ENCODE data around the gene PNMA1.

Gene PNMA1

DNA sequence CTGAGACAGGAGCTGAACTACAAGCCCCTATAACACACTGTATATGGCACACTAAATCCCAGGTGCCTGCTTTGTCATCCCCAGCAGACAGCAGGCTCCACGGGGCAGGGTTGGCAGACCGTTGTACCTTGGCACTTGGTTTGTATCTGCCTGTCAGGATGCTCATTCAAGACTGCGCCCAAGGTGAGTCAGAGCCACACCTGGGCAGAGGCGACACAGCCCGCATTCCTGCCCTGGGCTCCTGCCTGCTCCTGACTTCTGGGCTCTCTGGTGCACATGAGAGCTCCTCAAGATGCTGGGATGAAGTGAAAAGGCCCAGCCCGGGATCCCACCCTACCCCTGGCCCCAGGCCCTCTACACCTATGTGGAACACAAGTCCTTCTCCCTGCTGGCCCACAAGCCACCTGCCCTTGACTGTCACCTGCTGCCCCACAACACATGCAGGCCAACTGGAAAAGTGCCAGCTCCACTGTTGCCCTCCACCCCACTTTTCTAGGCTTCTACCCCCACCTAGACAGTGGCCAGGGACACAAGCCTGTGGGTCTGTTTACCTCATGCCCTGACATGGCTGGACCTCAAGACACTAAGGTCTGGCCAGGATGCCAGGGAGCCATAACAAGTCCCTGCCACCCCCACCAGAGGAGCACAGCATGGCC, 30.8 kb upstream of the PNMA1 start:
- TF ChIP-seq, protein P1, sequence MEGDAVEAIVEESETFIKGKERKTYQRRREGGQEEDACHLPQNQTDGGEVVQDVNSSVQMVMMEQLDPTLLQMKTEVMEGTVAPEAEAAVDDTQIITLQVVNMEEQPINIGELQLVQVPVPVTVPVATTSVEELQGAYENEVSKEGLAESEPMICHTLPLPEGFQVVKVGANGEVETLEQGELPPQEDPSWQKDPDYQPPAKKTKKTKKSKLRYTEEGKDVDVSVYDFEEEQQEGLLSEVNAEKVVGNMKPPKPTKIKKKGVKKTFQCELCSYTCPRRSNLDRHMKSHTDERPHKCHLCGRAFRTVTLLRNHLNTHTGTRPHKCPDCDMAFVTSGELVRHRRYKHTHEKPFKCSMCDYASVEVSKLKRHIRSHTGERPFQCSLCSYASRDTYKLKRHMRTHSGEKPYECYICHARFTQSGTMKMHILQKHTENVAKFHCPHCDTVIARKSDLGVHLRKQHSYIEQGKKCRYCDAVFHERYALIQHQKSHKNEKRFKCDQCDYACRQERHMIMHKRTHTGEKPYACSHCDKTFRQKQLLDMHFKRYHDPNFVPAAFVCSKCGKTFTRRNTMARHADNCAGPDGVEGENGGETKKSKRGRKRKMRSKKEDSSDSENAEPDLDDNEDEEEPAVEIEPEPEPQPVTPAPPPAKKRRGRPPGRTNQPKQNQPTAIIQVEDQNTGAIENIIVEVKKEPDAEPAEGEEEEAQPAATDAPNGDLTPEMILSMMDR (IDR thresholded peaks at IDR 0.05; ENCODE audit: control insufficient read depth, extremely low read depth, insufficient read depth) = no peak
- H3K4me3 ChIP-seq (ENCODE audit: low read depth, low read length) = no peak overlapping the region
- no peak for DNase-seq (ENCODE audit: low read depth)

DNA sequence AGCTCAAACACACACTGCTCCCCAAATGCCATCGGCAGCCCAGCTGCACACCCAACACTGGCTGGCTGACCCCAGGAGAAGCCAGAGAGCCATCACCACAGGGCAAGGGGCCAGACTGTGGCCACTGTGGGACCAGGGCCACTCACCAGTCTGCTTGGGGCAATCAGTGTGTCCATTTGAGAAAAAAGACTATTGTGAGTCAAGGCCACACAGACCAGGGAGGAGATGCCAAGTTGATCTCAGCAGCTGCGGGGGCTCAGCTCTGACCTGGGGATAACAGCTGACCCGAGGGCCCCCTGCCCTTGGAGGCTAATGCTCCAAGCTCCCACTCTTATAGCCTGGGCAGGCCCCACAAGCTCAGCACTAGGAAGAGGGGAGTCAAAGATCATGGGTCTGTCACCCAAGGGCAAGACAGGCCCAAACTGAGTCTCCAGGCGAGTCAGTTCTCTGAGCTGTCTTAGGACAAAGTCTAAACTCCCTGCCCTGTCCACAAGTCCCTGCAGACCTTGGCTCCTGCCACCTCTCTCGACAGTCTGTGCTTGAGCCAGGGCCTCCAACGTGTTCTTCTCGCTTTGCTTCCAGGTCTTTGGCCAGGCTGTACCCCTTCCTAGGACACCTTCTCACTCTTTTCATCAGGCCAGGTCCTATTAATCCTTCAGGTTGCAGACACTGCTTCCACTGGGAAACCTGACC, 30.1 kb upstream of the PNMA1 start:
- no peak for DNase-seq (ENCODE audit: low read depth)
- TF ChIP-seq, protein P1 (IDR thresholded peaks at IDR 0.05; ENCODE audit: control insufficient read depth, extremely low read depth, insufficient read depth) = no peak

DNA sequence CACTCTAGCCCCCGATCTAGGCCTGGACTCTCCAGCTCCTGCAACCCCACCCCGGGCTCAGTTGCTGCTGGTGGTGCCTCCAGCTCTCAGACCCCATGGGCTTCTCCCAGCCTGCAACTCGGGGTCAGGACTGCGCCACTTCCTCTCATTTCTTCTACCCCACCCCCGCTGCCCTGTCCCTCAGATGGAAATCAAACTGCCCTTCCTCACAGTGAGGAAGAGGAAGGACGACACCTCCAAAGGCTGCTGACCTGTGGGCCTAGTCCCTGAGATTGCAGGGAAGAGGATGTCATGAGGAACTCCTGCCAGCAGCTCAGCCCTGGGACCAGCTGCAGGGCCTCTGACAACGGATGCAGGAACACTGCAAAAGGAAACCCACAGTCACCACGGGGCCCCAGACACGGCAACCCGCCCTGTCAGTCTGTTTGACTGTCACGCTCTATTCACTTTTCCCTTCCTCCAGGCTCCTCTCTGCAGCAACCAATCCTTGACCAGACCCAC, 29.3 kb upstream of the PNMA1 start:
- TF ChIP-seq, protein P1 (IDR thresholded peaks at IDR 0.05; ENCODE audit: control insufficient read depth, extremely low read depth, insufficient read depth) = no peak
- no peak overlapping the region for H3K4me3 ChIP-seq (ENCODE audit: low read depth, low read length)

More for the DNA sequence above, 30.1 kb upstream of the PNMA1 start:
- H3K4me3 ChIP-seq (ENCODE audit: low read depth, low read length) = no peak overlapping the region

DNA sequence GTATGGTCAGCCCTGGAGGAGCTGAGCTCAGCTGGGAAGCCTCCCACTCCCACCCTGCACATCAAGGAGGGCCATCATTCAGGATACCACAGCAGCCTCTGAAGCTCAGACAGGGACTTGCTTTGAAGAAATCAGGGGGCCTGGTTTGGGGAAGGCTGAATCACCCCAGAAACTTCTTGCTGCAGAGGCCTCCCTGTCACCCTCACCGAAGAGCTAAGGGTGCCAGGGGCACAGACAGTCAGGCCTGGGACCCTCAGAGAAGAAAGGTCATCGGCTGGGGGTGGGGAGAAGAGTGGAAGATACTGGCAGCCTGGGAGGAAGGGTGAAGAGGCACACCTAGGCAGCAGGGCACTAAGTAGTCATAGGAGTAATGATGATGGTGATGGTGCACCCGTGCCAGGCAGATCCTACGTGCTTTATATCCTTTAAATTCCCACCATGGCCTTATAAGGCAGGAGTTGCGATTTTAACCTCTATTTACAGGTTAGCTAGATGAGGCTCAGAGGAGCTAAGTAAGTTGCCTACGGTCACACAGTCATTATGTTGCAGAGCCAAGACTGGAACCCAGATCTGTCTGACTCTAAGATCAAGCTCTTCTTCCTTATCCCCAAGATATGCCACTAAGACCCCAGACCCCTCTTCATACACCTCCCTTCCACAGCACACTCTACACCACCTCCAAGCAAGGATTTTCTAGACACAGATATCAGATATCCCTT, 28.5 kb upstream of the PNMA1 start:
- TF ChIP-seq, protein P1 (IDR thresholded peaks at IDR 0.05; ENCODE audit: control insufficient read depth, extremely low read depth, insufficient read depth) = no peak
- H3K4me3 ChIP-seq (ENCODE audit: low read depth, low read length) = no peak overlapping the region
- DNase-seq (ENCODE audit: low read depth) = no peak

More for the DNA sequence above, 29.3 kb upstream of the PNMA1 start:
- DNase-seq (ENCODE audit: low read depth) = no peak

DNA sequence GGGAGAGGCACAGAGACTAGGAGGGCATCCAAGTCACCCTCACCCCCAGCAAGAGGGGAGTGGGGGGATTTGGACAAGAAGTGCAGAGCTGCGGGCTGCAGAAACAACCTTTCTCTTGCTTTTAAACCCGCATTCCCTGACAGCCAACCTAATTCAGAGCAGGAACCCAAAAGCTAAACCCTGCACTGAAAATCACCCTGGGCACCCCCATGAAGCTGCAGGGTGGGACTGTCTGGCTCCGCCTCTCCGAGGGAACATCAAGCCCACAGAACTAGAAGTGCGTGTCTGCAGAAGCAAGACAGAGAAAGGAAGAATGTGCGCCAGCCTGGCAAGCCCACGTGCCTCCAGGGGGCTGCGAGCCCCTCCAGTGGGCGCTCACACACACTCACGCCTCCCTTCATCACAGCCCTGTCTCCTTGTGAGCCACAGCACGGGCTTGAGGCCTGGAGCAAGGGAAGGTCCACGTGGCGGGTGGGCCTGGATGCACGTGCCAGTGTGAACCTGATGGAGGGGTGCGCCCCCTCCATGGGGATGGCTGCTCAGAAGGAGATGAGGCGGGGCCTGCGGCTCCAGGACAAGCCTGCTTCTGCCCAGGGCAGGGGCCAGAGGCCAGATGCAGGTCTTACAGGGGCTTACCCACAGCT, 27.8 kb upstream of the PNMA1 start:
- peak overlapping the region; percentile 18; the same call in 1 of the 2 replicates for H3K4me3 ChIP-seq (ENCODE audit: low read depth, low read length)
- TF ChIP-seq, protein P1 (IDR thresholded peaks at IDR 0.05; ENCODE audit: control insufficient read depth, extremely low read depth, insufficient read depth) = no peak
- DNase-seq (ENCODE audit: low read depth) = no peak

DNA sequence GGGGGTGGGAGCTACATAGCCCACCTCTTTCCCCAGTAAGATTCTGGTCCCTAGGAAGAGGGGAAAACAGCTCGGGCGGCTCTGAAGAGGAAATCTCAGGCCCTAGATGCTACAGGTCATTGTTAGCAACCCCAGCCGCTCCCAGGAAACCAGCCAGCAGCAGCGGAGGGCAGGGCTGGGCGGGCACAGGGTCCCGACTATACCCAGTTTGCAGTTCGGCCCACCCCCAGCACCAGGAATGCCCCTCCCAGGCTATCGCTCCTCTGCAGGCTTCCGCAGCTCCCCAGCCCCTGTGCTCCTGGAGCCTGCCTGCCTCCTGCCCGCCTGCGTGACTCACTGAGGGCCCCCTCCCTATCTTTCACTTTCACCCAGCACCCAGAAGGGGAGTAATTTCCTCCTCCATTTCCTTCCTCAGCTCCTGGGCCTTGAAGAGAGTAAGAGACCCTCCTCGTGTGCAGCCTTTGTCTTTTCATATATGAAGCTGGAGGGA, 27.2 kb upstream of the PNMA1 start:
- DNase-seq (ENCODE audit: low read depth) = no peak
- peak overlapping the region; percentile 24 for H3K4me3 ChIP-seq (ENCODE audit: low read depth, low read length)
- TF ChIP-seq, protein P1 (IDR thresholded peaks at IDR 0.05; ENCODE audit: control insufficient read depth, extremely low read depth, insufficient read depth) = no peak
